Measurements from ENCODE around the gene SLC4A2.

The SLC4A2 gene

GRCh38 chr7:151064454-151064853, 5.1 kb downstream of the SLC4A2 start:
- H3K27ac ChIP-seq (ENCODE audit: low read length), result no peak overlapping the region
- no peaks in the 10 kb centered on the region for H3F3A ChIP-seq (ENCODE audit: insufficient read depth, low read length)
- H3K36me3 ChIP-seq (replicated peaks; ENCODE audit: insufficient read depth, low read length), result 0 out of 2 replicates have a peak, but pooled peaks cover 3% of the 10 kb centered on the region
- no peaks in the 10 kb centered on the region for H3K9me3 ChIP-seq (replicated peaks; ENCODE audit: insufficient read depth, low read length)
- no peak overlapping the region for H3K4me2 ChIP-seq (ENCODE audit: low read depth, low read length)
- no peaks in the 10 kb centered on the region for H3K9me2 ChIP-seq (replicated peaks; ENCODE audit: insufficient read depth, low read length)
- no peak overlapping the region for H3K9ac ChIP-seq (ENCODE audit: low read length)
- H3K79me2 ChIP-seq (ENCODE audit: low read length), result peaks cover 33% of the 10 kb centered on the region
- no peak for TF ChIP-seq EZH2 (optimal IDR thresholded peaks at IDR 0.05; ENCODE audit: low read depth, low read length)
- TF ChIP-seq CTCF (IDR thresholded peaks at IDR 0.05; ENCODE audit: low read length), result no peak
- TF ChIP-seq EZH2phosphoT487 (IDR thresholded peaks at IDR 0.05; ENCODE audit: low read length), result no peak
- no peaks in the 10 kb centered on the region for H4K20me1 ChIP-seq (ENCODE audit: insufficient read depth, low read length)
- no peak overlapping the region for H3K4me3 ChIP-seq (ENCODE audit: low read length)
- H3K4me1 ChIP-seq (ENCODE audit: low read length), result no peaks in the 10 kb centered on the region
- no peak for DNase-seq
- H2AFZ ChIP-seq (ENCODE audit: low read length), result no peak overlapping the region
- no peaks in the 10 kb centered on the region for H3K27me3 ChIP-seq (replicated peaks; ENCODE audit: insufficient read depth, low read length)

- H3K27ac ChIP-seq (ENCODE audit: low read length), result no peak overlapping the region
- 0 out of 2 replicates have a peak, but pooled peaks cover 3% of the 10 kb centered on the region for H3K36me3 ChIP-seq (replicated peaks; ENCODE audit: insufficient read depth, low read length)
- no peak overlapping the region for H3K4me3 ChIP-seq (ENCODE audit: low read length)
- H3K4me1 ChIP-seq (ENCODE audit: low read length), result no peaks in the 10 kb centered on the region
- no peaks in the 10 kb centered on the region for H3K9me3 ChIP-seq (replicated peaks; ENCODE audit: insufficient read depth, low read length)
- H3K79me2 ChIP-seq (ENCODE audit: low read length), result peaks cover 29% of the 10 kb centered on the region
- no peak overlapping the region for H3K4me2 ChIP-seq (ENCODE audit: low read depth, low read length)
- H2AFZ ChIP-seq (ENCODE audit: low read length), result no peak overlapping the region
- H3K27me3 ChIP-seq (replicated peaks; ENCODE audit: insufficient read depth, low read length), result no peaks in the 10 kb centered on the region
- no peak overlapping the region for H3K9ac ChIP-seq (ENCODE audit: low read length)
- no peaks in the 10 kb centered on the region for H3F3A ChIP-seq (ENCODE audit: insufficient read depth, low read length)
- no peaks in the 10 kb centered on the region for H4K20me1 ChIP-seq (ENCODE audit: insufficient read depth, low read length)
- H3K9me2 ChIP-seq (replicated peaks; ENCODE audit: insufficient read depth, low read length), result no peaks in the 10 kb centered on the region
- no peak for DNase-seq
- TF ChIP-seq EZH2 (optimal IDR thresholded peaks at IDR 0.05; ENCODE audit: low read depth, low read length), result no peak
Observed at GRCh38 chr7:151064993-151065392, 5.6 kb downstream of the SLC4A2 start.

- no peaks in the 10 kb centered on the region for H3F3A ChIP-seq (ENCODE audit: insufficient read depth, low read length)
- H3K4me1 ChIP-seq (ENCODE audit: low read length), result no peaks in the 10 kb centered on the region
- no peaks in the 10 kb centered on the region for H3K27me3 ChIP-seq (replicated peaks; ENCODE audit: insufficient read depth, low read length)
- H3K9me2 ChIP-seq (replicated peaks; ENCODE audit: insufficient read depth, low read length), result no peaks in the 10 kb centered on the region
- no peaks in the 10 kb centered on the region for H3K9me3 ChIP-seq (replicated peaks; ENCODE audit: insufficient read depth, low read length)
- H2AFZ ChIP-seq (ENCODE audit: low read length), result no peak overlapping the region
- no peak for DNase-seq
- H3K4me2 ChIP-seq (ENCODE audit: low read depth, low read length), result no peak overlapping the region
- H3K27ac ChIP-seq (ENCODE audit: low read length), result no peak overlapping the region
- no peak overlapping the region for H3K9ac ChIP-seq (ENCODE audit: low read length)
- no peaks in the 10 kb centered on the region for H4K20me1 ChIP-seq (ENCODE audit: insufficient read depth, low read length)
- H3K36me3 ChIP-seq (replicated peaks; ENCODE audit: insufficient read depth, low read length), result 0 out of 2 replicates have a peak, but pooled peaks cover 3% of the 10 kb centered on the region
- no peak overlapping the region for H3K4me3 ChIP-seq (ENCODE audit: low read length)
- peaks cover 24% of the 10 kb centered on the region for H3K79me2 ChIP-seq (ENCODE audit: low read length)
- TF ChIP-seq EZH2phosphoT487 (IDR thresholded peaks at IDR 0.05; ENCODE audit: low read length) (no peak), CTCF (IDR thresholded peaks at IDR 0.05; ENCODE audit: low read length) (no peak), EZH2 (optimal IDR thresholded peaks at IDR 0.05; ENCODE audit: low read depth, low read length) (no peak)
Observed at GRCh38 chr7:151065516-151065915, 6.1 kb downstream of the SLC4A2 start.

- Histone ChIP-seq H3K4me1 (ENCODE audit: low read length) (no peaks in the 10 kb centered on the region), H3K9ac (ENCODE audit: low read length) (no peak overlapping the region), H3F3A (ENCODE audit: insufficient read depth, low read length) (no peaks in the 10 kb centered on the region), H4K20me1 (ENCODE audit: insufficient read depth, low read length) (no peaks in the 10 kb centered on the region), H2AFZ (ENCODE audit: low read length) (no peak overlapping the region), H3K36me3 (replicated peaks; ENCODE audit: insufficient read depth, low read length) (0 out of 2 replicates have a peak, but pooled peaks cover 3% of the 10 kb centered on the region), H3K4me2 (ENCODE audit: low read depth, low read length) (no peak overlapping the region), H3K9me2 (replicated peaks; ENCODE audit: insufficient read depth, low read length) (no peaks in the 10 kb centered on the region), H3K9me3 (replicated peaks; ENCODE audit: insufficient read depth, low read length) (no peaks in the 10 kb centered on the region), H3K4me3 (ENCODE audit: low read length) (no peak overlapping the region), H3K27ac (ENCODE audit: low read length) (no peak overlapping the region), H3K79me2 (ENCODE audit: low read length) (peaks cover 14% of the 10 kb centered on the region), H3K27me3 (replicated peaks; ENCODE audit: insufficient read depth, low read length) (no peaks in the 10 kb centered on the region)
- no peak for DNase-seq
- TF ChIP-seq EZH2 (optimal IDR thresholded peaks at IDR 0.05; ENCODE audit: low read depth, low read length), result no peak
- TF ChIP-seq CTCF (IDR thresholded peaks at IDR 0.05; ENCODE audit: low read length), result no peak
- TF ChIP-seq EZH2phosphoT487 (IDR thresholded peaks at IDR 0.05; ENCODE audit: low read length), result no peak
Observed at GRCh38 chr7:151066273-151066974, 7.0 kb downstream of the SLC4A2 start.

Data from MM.1S (cell line).